Stomach smooth muscle (tissue), 2 donors: Measurements from ENCODE around the gene TAMALIN.

Source experiments
- H3K27ac ChIP-seq: one replicate; pipeline ENCODE4 v1.7.0; 2013; ENCODE audit warnings: mild to moderate bottlenecking, low read length, inconsistent platforms
- H3K27me3 ChIP-seq, 2 donors: one replicate each; pipeline ENCODE4 v1.7.0; 2013; ENCODE audit warnings: low read length in 2 of 2; ENCODE audit not compliant: insufficient read depth in 2 of 2, control insufficient read depth in 1 of 2
- H3K36me3 ChIP-seq, 2 donors: one replicate each; pipeline ENCODE4 v1.7.0; 2013; ENCODE audit warnings: low read length in 2 of 2; ENCODE audit not compliant: control insufficient read depth in 2 of 2, insufficient read depth in 2 of 2
- H3K4me1 ChIP-seq: one replicate; pipeline ENCODE4 v1.7.0; 2013; ENCODE audit warnings: low read length; ENCODE audit not compliant: control insufficient read depth, insufficient read depth
- H3K4me3 ChIP-seq, 2 donors: one replicate each; pipeline ENCODE4 v1.7.0; 2013; ENCODE audit warnings: low read length in 2 of 2
- H3K9ac ChIP-seq, 2 donors: one replicate each; pipeline ENCODE4 v1.7.0; 2013; ENCODE audit warnings: low read length in 2 of 2, mild to moderate bottlenecking in 1 of 2
- H3K9me3 ChIP-seq, 2 donors: one replicate each; pipeline ENCODE4 v1.7.0; 2013; ENCODE audit warnings: low read length in 2 of 2; ENCODE audit not compliant: control insufficient read depth in 2 of 2
- donor health status: healthy.
- donor health status: Pancreatic carcinoma.

Gene TAMALIN

DNA sequence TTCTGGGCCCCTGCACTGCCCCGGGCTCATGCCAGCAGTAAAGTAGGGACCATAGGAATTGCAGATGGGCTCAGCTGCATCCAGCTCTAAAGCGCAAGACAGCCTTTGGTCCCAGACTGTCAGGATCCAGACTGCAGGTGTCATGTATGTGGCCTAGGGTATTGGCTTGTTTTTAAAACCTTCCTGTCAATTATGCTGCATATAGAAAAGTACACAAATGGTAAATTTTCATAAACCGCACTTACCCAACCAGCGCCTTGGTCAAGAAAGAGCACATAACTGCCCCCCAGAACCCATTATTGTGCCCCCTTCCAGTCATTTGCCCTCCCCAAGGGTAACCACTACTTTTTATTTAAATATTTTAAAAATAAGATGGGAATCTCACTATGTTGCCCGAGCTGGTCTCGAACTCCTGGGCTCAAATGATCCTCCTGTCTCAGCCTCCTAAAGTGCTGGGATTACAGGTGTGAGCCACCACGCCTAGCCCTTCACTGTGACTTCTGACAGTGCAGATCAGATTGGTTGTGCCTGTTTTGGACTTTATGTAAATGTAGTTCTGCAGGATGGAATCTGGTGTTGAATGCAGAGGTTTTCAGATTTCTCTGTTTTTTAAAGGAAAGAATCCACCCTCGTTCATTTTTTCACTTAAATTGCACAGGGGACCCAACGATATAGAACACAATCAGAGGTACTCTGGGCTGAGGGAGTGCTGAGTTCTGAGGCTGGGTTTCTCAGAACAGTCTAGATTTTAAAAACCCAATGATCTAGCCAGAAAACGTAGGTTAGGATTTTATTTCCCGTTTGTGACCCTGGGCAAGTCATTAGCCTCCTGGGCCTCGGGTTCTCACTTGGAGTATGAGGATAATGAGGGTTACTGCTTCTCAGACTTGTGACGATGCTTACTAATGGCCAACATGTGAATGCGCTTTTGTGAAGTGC, 51.2 kb downstream of the TAMALIN start:
- Histone ChIP-seq H3K9me3 (no peaks in the 10 kb centered on the region), H3K27me3 (no peaks in the 10 kb centered on the region), H3K27ac (peak overlapping the region; percentile 37), H3K9ac (no peak overlapping the region), H3K4me3 (no peak overlapping the region), H3K36me3 (peaks cover 38 to 43% of the 10 kb centered on the region in 2 donors), H3K4me1 (peaks cover 36% of the 10 kb centered on the region)

GRCh38 chr12:52058631-52059361, 52.0 kb downstream of the TAMALIN start:
- Histone ChIP-seq H3K9me3 (no peaks in the 10 kb centered on the region), H3K36me3 (peaks cover 37 to 43% of the 10 kb centered on the region in 2 donors), H3K4me3 (no peak overlapping the region), H3K27me3 (no peaks in the 10 kb centered on the region), H3K9ac (no peak overlapping the region), H3K27ac (no peak overlapping the region), H3K4me1 (peaks cover 27% of the 10 kb centered on the region)

- peaks cover 24% of the 10 kb centered on the region for H3K4me1 ChIP-seq
- peaks cover 28 to 33% of the 10 kb centered on the region in 2 donors for H3K36me3 ChIP-seq
- H3K4me3 ChIP-seq = no peak overlapping the region
- H3K27ac ChIP-seq = no peak overlapping the region
- no peak overlapping the region for H3K9ac ChIP-seq
- no peaks in the 10 kb centered on the region for H3K27me3 ChIP-seq
- no peaks in the 10 kb centered on the region for H3K9me3 ChIP-seq
These were observed 53.1 kb downstream of the TAMALIN start for GRCh38 chr12:52059582-52060497.

DNA sequence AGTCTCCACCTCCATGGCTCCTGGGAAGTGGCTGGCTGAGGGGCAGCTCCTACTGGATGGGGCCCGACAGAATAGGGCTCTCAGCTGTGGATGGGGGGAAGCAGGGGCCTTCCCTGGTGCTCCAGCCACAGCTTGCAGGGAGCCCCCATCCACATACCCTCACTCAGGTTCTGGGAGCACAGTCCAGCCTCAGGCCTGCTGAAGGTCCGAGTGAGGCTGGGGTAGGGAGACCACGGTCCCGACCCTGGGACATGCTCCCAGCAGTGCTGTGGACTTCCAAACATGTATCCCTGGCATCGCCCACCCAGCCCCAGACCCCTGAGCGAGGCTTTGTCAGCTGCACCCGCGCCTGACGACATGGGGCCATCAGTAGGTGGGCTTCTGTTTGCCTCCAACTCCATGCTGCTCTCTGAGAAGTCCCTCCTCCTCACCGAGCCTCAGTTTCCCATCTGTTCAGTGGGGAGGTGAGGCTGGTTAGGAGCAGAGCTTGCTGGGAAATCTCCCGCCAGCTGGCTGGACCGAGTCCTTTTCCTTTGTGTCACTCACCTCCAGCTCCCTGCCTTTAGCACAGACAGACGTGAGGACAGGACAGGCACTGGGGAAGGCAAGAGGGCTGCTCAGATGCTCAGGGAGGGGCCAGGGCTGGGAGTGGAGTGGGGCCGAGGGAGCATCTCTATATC, 53.9 kb downstream of the TAMALIN start:
- Histone ChIP-seq H3K9ac (no peak overlapping the region), H3K36me3 (peaks cover 23 to 26% of the 10 kb centered on the region in 2 donors), H3K9me3 (no peaks in the 10 kb centered on the region), H3K4me3 (no peak overlapping the region), H3K4me1 (peaks cover 19% of the 10 kb centered on the region), H3K27ac (no peak overlapping the region), H3K27me3 (no peaks in the 10 kb centered on the region)

GRCh38 chr12:52061470-52062166, 54.9 kb downstream of the TAMALIN start:
- H3K9me3 ChIP-seq = no peaks in the 10 kb centered on the region
- H3K4me3 ChIP-seq = no peak overlapping the region
- peaks cover 13 to 21% of the 10 kb centered on the region in 2 donors for H3K36me3 ChIP-seq
- H3K4me1 ChIP-seq = peaks cover 16% of the 10 kb centered on the region
- peak overlapping the region; percentile 18 for H3K27ac ChIP-seq
- no peak overlapping the region for H3K9ac ChIP-seq
- no peaks in the 10 kb centered on the region for H3K27me3 ChIP-seq

GRCh38 chr12:52062167-52063081, 55.7 kb downstream of the TAMALIN start:
- Histone ChIP-seq H3K9me3 (no peaks in the 10 kb centered on the region), H3K4me3 (no peak overlapping the region), H3K27ac (peak overlapping the region; percentile 18), H3K9ac (no peak overlapping the region), H3K27me3 (no peaks in the 10 kb centered on the region), H3K4me1 (peaks cover 16% of the 10 kb centered on the region), H3K36me3 (peaks cover 9 to 14% of the 10 kb centered on the region in 2 donors)

- Histone ChIP-seq H3K9ac (no peak overlapping the region), H3K4me1 (peaks cover 16% of the 10 kb centered on the region), H3K27ac (peak overlapping the region; percentile 11)
These were observed 56.6 kb downstream of the TAMALIN start for GRCh38 chr12:52063082-52063924.

GRCh38 chr12:52063981-52064649, 57.4 kb downstream of the TAMALIN start:
- Histone ChIP-seq H3K9ac (no peak overlapping the region), H3K4me1 (peaks cover 18% of the 10 kb centered on the region)

More at GRCh38 chr12:52063082-52063924, 56.6 kb downstream of the TAMALIN start:
- Histone ChIP-seq H3K27me3 (no peaks in the 10 kb centered on the region), H3K4me3 (no peak overlapping the region), H3K9me3 (no peaks in the 10 kb centered on the region), H3K36me3 (peaks cover 3 to 8% of the 10 kb centered on the region in 2 donors)

More at GRCh38 chr12:52063981-52064649, 57.4 kb downstream of the TAMALIN start:
- H3K9me3 ChIP-seq = no peaks in the 10 kb centered on the region
- peaks cover 0 to 3% of the 10 kb centered on the region in 2 donors for H3K36me3 ChIP-seq
- peak overlapping the region; percentile 46 for H3K27ac ChIP-seq
- H3K4me3 ChIP-seq = no peak overlapping the region
- H3K27me3 ChIP-seq = no peaks in the 10 kb centered on the region
